Esophagus squamous epithelium (tissue), 4 donors: Measurements from ENCODE around the gene CLCN7.

Experiments used
- POLR2A ChIP-seq, 4 donors: fragments of 450-650 bp; IDR thresholded peaks; one replicate each; pipeline ENCODE4 v1.6.1; 2017; ENCODE audit warnings: antibody characterized with exemption in 4 of 4, mild to moderate bottlenecking in 4 of 4, moderate library complexity in 3 of 4
- TF ChIP-seq, protein P1 (sequence below), 6 experiments: fragments of 450-650 bp in 4 of 6; fragments of 200-600 bp in 2 of 6; sonication (generic) in 2 of 6; IDR thresholded peaks; one replicate each; pipeline ENCODE4 v1.5.1; 2016 to 2019; ENCODE audit warnings: antibody characterized with exemption in 6 of 6, mild to moderate bottlenecking in 4 of 6, moderate library complexity in 4 of 6

DNA sequence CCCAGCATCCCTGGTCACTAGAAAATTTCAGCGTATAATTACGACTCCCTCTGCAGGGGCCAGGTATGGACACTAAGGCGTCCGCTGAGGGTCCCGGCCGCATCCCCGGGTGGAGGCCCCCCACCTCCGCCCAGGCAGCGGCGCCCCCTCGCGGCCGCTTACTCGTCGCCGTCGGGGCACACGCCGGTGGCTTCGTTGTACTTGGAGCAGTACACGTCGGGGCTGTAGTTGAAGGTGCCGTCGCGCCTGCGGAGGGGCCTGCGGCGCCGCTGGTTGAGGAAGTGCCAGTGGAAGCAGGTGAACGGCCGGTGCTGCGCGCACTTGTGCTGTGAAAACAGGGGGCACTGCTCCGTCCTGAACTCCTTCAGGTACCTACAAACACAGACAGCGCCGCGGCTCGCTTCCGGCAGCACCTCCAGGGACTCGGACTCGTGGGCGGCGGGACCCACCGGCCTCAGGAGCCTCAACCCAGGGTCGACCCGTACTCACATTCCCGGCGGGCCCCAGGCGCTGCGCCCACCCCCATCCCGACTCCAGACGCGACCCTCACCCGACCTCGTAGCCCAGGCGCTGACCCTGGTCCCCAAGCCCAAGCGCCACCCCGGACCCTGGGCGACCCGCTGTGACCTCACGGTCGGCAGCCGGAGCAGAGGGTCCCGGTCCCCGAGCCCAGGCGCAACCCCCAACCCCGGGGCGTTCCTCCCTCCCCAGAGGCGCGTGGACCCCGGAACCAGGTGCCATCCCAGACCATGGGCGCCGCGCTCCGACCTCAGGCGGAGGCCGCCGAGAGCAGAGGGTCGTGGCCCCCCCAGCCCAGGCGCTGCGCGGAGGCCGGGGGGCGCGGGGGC, 60.9 kb downstream of the CLCN7 start:
- TF ChIP-seq, protein P1, sequence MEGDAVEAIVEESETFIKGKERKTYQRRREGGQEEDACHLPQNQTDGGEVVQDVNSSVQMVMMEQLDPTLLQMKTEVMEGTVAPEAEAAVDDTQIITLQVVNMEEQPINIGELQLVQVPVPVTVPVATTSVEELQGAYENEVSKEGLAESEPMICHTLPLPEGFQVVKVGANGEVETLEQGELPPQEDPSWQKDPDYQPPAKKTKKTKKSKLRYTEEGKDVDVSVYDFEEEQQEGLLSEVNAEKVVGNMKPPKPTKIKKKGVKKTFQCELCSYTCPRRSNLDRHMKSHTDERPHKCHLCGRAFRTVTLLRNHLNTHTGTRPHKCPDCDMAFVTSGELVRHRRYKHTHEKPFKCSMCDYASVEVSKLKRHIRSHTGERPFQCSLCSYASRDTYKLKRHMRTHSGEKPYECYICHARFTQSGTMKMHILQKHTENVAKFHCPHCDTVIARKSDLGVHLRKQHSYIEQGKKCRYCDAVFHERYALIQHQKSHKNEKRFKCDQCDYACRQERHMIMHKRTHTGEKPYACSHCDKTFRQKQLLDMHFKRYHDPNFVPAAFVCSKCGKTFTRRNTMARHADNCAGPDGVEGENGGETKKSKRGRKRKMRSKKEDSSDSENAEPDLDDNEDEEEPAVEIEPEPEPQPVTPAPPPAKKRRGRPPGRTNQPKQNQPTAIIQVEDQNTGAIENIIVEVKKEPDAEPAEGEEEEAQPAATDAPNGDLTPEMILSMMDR (IDR thresholded peaks at IDR 0.05) = peak; percentile 49 to 77 (median 60)
- no peak for TF ChIP-seq POLR2A (IDR thresholded peaks at IDR 0.05)
